Measurements from ENCODE around the gene PLEKHH2. TPM values are rescaled to one million over a fixed set of nuclear protein-coding genes. Genes with fewer than 3 reads are reported as not detected.

PLEKHH2 gene
- total and polyA plus RNA-seq, 2 of the 13 experiments (the other 11 are each of a cell fraction or from before 2014, with no cell fraction given): 1.1 to 3.0 TPM

- TF ChIP-seq ZMYM3 (CRISPR knock-in tag; IDR thresholded peaks at IDR 0.05): peak; percentile 10; the same call in 1 of the 2 replicates
- TF ChIP-seq HINFP (CRISPR knock-in tag; IDR thresholded peaks at IDR 0.05; ENCODE audit: low read depth): peak; percentile 20; the same call in 1 of the 2 replicates
- no peak for TF ChIP-seq ELF1 (CRISPR knock-in tag; IDR thresholded peaks at IDR 0.05)
- peak; percentile 63; the same call in 1 of the 2 replicates for TF ChIP-seq MTA1 (CRISPR knock-in tag; IDR thresholded peaks at IDR 0.05; ENCODE audit: borderline replicate concordance)
- TF ChIP-seq SP4 (CRISPR knock-in tag; IDR thresholded peaks at IDR 0.05): peak; percentile 100
- TF ChIP-seq PBX2 (CRISPR knock-in tag; IDR thresholded peaks at IDR 0.05): peak; percentile 98
- no peak; the same call in 1 of the 2 replicates for TF ChIP-seq BORCS8-MEF2B (CRISPR knock-in tag; IDR thresholded peaks at IDR 0.05)
- TF ChIP-seq DRAP1 (CRISPR knock-in tag; IDR thresholded peaks at IDR 0.05): peak; percentile 60; the same call in 1 of the 2 replicates
- TF ChIP-seq MEF2D (CRISPR knock-in tag; IDR thresholded peaks at IDR 0.05): no peak; the same call in none of the 2 replicates
- TF ChIP-seq ARHGAP35 (CRISPR knock-in tag; IDR thresholded peaks at IDR 0.05; ENCODE audit: borderline replicate concordance): no peak
- TF ChIP-seq KMT2A (CRISPR knock-in tag; IDR thresholded peaks at IDR 0.05): no peak
- TF ChIP-seq ZNF512 (CRISPR knock-in tag; IDR thresholded peaks at IDR 0.05): no peak
- TF ChIP-seq NPAS2 (CRISPR knock-in tag; IDR thresholded peaks at IDR 0.05; ENCODE audit: borderline replicate concordance): no peak
- TF ChIP-seq ZSCAN20 (CRISPR knock-in tag; IDR thresholded peaks at IDR 0.05; ENCODE audit: borderline replicate concordance): 0 out of 2 replicates have a peak, but pooled peaks have one; percentile 66
- peak; percentile 66; the same call in 1 of the 2 replicates for TF ChIP-seq ZMYM4 (CRISPR knock-in tag; IDR thresholded peaks at IDR 0.05)
- TF ChIP-seq GPBP1L1 (CRISPR knock-in tag; IDR thresholded peaks at IDR 0.05): no peak
These were observed at the start of gene PLEKHH2 (continued) for GRCh38 chr2:43637030-43637803.
